NK-92 (cell line): ENCODE results near the gene ATXN7L3B.
"Not testable (repeated sequence)": the region's sequence is repeated elsewhere in the genome, so short reads cannot be mapped to it uniquely, and the experiment has no call there.

Experiments
- DNase-seq: peaks from one replicate; lab custom pipeline; 2025; ENCODE audit not compliant: unreplicated experiment; lab: John Stamatoyannopoulos, UW

ATXN7L3B gene, protein sequence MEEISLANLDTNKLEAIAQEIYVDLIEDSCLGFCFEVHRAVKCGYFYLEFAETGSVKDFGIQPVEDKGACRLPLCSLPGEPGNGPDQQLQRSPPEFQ

DNA sequence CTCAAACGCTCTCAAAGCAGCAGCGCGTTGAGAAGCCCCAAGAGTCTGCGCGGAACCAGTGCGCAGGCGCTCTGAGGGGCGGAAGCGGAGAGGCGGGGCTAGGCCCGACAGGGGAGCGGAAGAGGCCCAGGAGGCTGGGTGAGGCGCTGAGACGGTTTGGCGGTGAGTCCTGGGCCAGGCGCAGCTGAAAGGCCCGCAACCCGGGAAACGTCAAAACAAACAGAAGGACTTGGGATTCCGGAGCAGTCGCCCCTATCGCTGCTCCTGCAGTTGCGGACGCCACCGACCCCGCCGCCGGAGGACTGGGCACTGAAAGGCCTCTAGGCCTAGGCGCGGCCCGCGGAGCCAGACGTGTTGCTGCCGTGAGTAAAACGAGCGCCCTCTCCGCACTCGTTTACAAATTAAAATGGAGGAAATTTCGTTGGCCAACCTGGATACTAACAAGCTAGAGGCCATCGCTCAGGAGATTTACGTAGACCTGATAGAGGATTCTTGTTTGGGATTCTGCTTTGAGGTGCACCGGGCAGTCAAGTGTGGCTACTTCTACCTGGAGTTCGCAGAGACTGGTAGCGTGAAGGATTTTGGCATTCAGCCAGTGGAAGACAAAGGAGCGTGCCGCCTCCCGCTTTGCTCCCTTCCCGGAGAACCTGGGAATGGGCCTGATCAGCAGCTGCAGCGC is at the start of gene ATXN7L3B:
TSS of gene ATXN7L3B (plus strand) at position 129 of the 679 bp plus-strand sequence. CDS start at position 407, 278 bp downstream.
- peak; percentile 62 for DNase-seq

DNA sequence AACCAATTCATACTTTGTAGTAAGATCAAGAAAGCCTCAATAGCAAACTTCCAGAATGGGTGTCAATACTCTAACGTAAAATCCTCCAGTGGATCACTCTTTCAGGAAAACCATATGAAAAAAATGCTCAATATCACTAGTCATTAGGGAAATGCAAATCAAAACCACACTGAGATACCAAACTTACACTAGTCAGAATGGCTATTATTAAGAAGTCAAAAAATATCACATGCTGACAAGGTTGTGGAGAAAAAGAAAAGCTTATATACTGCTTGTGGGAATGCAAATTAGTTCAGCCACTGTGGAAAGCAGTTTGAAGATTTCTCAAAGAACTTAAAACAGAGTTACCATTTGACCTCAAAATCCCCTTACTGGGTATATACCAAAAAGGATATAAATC is 49.5 kb upstream of the ATXN7L3B start:
- DNase-seq: no peak

DNA sequence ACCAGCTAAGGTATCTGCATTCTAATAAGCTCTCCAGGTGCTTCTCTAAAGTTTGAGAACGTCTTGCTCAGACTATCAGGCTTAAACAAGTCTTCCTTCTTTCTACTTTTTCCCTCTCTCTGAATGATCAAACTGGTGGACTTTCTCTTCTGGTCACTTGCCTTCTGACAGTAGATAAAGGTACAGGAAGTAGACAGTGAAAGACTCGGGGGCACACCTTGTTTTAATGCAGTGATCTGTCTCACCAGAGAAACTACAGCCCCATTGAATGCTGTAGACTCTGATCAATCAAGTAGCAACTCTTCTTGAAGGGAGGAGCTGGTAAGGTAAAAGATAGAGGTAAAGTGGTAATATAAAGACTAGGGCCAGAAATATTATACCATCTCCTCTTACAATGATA is 48.1 kb upstream of the ATXN7L3B start:
- DNase-seq: no peak

DNA sequence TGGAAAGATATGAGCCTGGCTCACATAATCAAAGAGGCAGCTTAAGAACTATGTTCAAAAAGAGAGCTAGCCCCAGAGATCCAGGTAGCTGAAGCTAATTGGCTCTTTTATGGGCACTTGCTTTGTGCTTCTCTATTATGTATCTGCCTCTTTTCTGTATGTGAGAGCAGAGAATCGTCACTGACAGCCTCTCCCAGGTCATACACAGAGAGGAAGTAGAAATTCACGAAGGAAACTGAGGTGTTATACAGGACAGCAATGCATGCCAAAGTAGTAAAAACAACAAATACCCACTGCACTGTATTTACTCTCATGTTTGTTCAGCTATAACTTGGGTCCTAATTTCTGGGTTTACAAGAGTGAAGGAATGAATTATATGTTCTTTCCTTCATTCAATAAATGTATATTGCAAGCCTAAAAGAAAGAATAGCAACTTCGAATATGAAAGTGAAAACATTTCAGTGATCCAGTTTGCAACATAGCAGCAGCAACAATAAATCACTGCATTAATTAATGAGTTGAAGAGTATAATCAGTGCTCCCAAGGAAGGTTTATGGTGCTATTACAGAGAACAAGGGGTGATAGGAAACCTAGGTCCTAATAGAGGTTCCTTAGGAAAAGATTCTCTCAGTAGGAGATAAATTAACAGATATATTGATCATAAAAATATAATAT is 47.1 kb upstream of the ATXN7L3B start:
- DNase-seq: no peak

DNA sequence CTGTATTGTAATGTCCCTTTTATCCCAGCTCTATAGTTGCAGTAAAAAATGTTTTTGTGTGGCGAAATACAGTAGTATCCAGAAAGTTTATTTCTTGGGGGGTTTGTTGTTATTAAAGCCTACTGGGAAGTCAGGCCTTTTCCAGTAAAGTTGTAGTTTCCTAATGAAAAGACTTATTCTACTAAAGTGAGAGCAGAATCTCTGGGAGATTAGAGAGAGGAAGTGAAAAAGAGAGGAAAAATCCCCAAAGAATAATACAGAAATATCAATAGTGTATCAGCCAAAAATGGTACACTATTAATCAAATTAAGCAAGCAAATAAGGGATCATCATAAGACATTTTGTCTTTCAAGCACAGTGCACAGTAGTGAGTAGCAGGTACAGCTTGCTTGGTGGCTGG is 46.3 kb upstream of the ATXN7L3B start:
- no peak for DNase-seq

DNA sequence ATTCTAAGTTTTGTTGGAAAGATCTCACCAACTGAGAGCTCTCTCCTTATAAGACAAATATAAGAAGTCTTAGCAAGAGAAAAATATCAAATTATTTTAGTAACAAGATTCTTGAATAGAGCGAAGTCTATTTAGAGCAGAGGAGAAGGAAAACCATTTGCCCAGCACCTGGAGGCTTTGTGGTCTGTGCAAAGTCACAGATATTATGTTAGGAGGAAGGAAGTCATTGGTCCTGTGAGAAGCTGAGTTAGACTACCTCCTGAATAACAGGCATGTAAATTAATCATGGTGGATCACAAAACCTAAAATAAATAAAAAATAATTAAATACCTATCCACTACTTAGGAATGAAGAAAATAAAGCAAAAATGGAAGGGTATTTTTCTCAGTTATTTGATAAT is 38.4 kb upstream of the ATXN7L3B start:
- DNase-seq: no peak

DNA sequence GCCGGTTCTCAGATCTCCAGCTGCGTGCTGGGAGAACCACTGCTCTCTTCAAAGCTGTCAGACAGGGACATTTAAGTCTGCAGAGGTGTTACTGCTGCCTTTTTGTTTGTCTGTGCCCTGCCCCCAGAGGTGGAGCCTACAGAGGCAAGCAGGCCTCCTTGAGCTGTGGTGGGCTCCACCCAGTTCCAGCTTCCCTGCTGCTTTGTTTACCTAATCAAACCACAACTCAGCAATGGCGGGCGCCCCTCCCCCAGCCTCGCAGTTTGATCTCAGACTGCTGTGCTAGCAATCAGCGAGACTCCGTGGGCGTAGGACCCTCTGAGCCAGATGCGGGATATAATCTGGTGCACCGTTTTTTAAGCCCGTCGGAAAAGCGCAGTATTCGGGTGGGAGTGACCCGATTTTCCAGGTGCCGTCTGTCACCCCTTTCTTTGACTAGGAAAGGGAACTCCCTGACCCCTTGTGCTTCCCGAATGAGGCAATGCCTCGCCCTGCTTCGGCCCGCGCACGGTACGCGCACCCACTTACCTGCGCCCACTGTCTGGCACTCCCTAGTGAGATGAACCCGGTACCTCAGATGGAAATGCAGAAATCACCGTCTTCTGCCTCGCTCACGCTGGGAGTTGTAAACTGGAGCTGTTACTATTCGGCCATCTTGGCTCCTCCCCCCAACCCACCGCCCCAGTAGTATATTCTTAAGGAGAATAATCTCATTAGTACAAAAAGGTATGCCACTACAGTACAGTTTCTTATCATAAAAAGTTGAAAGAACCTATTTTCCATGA is 28.6 kb upstream of the ATXN7L3B start:
- not testable (repeated sequence) for DNase-seq

DNA sequence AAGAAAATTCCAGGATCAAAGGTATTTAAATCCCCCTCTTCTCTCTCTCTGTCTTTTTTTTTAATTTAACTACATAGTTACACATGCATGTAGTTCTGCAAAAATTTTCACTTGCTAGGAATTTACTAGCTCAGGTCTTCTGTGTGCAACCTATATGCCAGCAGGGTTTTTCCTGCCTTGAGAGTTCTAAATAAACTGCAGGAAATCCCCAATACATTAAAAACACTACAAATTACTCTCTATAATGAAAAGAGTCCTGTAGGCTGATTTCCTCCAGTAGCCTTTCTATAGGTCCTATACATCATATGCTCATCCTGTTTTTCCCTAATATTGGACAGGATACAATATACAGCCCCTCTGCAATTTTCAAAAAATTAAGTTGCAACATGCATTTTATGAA is 27.7 kb upstream of the ATXN7L3B start:
- DNase-seq: no peak

DNA sequence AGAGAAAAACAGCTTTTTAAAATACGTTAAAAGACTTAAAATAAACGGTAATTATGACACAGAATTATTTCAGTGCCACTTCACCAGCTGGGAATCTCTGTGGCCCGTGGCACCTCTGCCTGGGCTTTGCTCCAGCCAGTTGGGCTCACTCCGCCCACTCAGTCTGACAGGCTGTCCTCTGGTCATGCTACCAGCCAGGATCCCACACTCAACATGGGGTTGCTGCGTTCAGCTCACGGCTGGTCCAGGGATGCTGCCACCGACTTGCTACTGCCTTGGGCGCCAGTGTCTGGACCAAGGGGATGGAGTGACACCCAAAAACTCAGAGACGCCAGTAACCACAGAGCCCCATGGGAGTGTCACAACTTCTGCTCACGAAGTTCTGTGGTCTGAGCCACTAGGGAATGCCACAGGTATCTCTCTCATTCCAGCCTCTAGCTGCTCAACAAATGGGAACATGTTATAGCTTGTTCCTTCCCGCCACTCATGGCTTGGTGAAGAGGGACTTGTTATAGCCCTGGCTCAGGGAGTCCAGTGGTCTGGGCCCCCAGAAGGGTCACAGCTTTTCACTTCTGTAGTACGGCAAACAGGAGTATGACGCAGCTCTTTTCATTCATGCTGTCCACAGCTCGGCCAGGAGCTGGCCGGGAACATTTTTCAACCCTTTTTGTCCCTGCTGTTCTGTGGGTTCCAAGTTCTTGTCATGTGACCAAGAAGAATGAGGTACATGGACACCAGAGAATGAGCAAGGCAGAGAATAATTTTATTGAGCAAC is 23.4 kb upstream of the ATXN7L3B start:
- no peak for DNase-seq

DNA sequence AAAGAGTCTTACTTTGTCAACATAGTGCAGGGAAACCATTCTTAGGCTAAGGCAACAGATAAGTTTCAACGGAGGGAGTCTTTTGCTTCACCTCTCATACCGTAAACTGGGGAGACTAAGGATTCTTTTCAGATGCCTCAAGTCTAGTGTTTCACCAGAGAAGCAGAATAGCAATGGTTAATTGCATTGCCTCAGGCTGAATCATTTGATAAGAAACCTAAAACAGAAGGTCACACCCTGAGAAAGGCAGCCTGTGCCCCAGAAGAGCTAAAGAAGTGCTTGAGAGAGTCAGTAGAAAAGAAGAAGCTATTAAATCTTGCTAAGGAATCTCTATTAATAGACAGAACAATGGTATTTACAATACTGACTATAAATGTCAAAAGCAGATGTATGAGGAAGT is 21.8 kb upstream of the ATXN7L3B start:
- DNase-seq: no peak

DNA sequence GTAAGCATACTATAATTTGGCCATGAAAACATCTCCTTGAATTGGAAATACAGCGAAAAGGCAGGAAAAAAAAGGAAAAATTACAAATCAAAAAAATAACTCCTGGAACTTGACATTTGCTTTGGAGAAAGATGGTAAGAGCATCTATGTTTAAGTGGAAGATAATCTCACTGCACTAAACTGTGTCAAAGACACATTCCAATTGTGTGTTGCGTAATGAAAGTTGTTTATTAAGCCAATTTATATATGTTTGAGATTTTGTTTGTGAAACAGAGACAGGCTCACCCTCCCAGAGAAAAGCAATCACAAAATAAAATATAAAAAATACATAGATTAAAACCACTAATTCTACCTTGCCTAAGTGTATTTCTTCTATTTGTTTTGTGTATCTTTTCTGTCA is 11.1 kb upstream of the ATXN7L3B start:
- no peak for DNase-seq

DNA sequence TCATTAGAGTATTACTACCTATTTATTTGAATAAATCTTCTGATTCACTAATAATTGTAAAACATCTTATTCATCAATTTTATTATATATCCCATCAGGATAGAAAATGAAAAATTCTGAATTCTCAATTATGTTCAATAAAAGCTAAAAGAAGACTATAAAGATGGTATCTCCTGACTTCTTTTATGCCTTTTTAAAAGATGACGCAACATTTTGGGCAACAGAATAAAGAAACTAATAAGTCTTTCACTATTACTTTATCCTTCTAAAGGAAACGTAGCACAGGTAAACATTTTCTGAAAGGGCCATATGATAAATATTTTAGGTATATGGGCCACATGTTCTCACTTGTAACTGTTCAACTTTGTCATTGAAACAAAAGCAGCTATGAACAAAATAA is 10.1 kb upstream of the ATXN7L3B start:
- no peak for DNase-seq

DNA sequence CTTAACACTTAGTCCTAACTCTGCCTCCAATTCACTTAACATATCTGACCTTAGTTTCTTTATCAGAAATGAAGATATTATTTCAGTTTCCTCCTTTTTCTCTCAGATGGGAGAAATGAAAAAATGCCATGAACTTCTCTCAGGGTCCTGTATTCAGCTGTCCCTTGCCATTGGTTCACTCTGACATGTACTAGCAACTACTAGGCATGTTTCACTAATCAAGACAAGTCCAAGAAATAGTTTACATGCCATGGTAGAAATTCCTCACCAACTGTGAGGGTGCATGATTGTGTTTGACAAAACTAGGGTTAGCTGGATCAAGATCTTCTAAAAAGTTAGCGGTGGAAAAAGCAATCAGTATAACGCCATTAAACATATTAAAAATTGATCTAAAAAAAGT is 7.0 kb upstream of the ATXN7L3B start:
- no peak for DNase-seq

DNA sequence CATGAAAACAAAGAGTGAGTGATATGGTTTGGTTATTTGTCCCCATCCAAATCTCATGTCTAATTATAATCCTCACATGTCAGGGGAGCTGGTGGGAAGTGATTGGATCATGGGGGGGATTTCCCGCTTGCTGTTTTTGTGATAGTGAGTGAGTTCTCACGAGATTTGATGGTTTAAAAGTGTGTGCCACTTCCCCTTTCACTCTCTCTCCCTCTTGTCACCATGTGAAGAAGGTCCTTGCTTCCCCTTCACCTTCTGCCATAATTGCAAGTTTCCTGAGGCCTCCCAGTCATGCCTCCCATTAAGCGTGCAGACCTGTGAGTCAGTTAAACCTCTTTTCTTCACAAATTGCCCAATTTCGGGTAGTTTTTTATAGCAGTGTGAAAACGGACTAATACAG is 2.1 kb upstream of the ATXN7L3B start:
- DNase-seq: no peak

DNA sequence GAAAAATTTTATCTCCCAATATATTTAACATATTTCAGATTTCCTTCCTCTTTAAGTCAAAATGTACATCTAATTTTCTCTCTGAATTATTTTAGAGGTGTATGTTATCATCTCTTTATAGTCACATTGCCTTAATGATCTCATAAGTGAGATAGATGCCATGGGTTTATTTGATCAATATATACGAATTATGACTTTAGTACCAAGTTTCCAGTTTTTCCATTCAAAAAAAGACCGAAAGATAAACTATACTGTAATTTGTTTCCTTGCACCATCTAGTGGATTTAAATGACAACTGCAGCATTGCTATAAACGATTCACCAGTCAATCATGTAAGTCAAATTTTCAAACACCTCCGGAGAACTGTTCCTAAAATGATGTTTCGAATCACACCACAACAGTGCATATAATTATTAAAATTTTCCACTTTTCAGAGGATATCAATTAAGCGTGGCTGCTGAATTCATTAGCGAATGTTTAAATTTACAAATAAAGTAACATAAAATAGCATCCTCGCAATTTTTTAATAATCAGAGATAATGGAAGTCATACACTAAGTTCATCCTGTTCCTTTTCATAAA is 419 bp upstream of the ATXN7L3B start:
- no peak for DNase-seq

DNA sequence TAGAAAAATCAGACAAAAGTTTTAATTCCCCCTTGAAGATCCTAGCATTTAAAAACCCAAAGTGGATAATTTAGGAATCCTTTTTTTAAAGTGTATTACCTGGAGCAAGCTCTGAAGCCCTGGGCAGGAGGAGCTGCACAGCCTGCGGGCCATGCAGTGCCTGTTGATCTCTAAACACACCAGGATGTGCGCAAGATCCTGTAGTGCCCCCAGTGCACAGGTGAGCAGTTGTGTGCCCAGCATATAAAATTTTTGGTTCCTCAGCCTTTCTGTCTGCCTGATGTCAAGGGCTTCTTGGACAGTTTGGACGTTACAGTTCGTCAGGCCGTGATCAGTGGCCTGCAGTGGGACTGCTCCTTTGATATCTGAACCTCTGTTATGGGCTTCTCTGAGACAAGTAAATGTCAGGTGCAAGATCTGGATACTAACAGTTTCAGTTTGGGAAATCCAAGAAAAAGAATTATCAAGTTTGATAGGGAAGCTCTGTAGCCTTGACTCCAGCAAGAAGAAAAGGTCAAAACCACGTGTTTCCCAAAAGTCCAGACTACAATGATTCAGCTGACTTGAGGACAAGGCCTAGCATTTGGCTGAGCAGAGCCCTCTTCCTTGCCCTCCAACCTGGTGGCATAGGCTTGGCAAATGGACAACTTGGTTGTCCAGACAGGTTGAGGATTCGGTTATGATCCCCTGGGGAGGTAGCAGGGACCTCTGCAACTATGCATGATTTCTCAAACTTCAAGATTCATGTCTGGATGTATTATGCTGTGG is 1.0 kb downstream of the ATXN7L3B start:
- DNase-seq: no peak

DNA sequence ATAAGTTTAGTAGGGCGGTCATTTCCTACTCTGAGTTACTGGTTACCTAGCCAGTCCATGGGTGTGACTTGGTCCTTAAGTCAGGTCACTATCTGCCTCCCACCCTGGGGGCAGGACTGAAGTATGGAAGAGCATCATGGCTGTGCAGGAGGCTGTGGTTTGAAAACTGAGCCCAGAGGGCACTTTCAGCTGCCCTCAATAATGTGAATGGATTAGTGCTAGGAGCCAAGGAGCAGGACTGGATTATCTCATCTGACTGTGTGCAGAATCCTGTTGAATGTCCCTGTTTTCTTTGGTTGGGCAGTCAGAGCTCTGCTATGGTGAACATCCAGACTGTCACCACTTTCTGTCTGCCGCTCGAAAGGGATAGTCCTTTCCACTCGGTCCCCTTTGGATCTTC is 1.6 kb downstream of the ATXN7L3B start:
- DNase-seq: no peak

DNA sequence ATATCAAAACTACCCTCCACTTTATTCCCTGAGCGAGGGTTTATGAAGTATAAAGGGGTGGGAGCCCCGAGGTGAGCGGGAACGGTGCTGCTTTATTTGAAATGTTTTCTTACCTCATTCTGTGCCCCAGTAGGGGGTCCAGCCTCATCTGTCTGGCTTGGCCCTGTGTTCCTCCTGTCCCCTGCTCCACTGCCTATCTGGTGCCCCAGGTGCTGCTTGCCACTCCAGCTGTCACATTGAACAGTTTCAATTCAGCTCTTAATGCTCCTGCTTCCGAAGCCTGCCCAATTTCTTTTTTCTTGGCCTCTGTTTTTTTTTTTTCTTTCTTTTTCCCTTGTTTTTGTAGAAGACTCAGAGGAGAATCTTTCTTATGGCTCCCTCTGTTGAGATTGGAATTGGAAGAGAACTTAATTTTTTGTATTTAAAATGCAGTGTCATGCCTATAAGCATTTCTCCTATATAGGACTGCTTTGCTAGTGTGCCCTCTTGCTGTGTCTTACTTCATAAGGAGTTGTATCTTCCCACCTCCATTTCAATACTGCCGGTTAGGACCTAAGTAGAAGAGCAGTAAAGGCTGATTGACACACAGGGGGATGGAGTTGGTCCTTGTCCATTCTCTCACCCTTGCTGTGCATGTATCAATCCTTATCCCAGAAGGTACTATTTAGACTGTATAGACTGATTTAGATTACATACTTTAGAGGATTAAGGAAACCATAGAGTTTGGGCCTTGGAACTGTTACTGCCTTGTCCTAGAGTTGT is 2.3 kb downstream of the ATXN7L3B start:
- no peak for DNase-seq

DNA sequence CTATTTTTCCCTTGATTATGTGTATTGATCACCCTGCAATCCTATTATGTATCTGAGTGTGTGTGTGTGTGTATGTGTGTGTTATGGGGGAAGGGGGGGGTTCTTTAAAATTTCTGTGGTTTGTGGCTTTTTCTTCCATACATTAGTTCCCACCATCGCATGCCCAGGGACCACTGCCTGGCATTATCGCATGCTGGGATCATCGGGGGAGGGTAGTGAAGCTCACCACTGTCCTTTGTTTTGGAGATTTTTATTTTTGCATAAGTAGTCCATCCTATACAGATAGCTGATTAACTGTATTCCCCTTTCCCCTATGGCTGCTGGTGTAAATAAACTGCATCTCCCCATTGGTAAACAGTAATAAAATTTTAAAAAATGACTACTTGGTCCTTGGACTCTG is 3.4 kb downstream of the ATXN7L3B start:
- DNase-seq: no peak
